Measurements from ENCODE around the gene AIG1. TPM values are rescaled to one million over a fixed set of nuclear protein-coding genes. Genes with fewer than 3 reads are reported as not detected.
A peak's percentile ranks its signal among the peaks of the same experiment; 100 is the strongest.

Gene AIG1
- polyA plus RNA-seq, 1 of the 3 experiments (the other 2 are of a cell fraction): 36.8 TPM

GRCh38 chr6:143222801-143223231 lies 162.1 kb downstream of the AIG1 start:
- Histone ChIP-seq H3K4me2 (no peak overlapping the region), H4K20me1 (ENCODE audit: insufficient read depth) (no peaks in the 10 kb centered on the region), H3K4me3 (ENCODE audit: low read depth in 2 of 2, low read length in 1 of 2) (no peak overlapping the region), H2AFZ (ENCODE audit: low read depth) (no peak overlapping the region), H3F3A (replicated peaks; ENCODE audit: insufficient read depth) (no peaks in the 10 kb centered on the region), H3K9me3 (no peaks in the 10 kb centered on the region), H3K36me3 (replicated peaks in 1 of 2; ENCODE audit: control insufficient read depth in 1 of 2, insufficient read depth in 2 of 2, low read length in 1 of 2) (no peaks in the 10 kb centered on the region), H3K4me1 (ENCODE audit: control insufficient read depth in 1 of 2, insufficient read depth in 2 of 2, low read depth in 1 of 2, low read length in 1 of 2) (peaks cover 0 to 18% of the 10 kb centered on the region in 2 experiments; a peak in 2 of 4 replicates), H3K9ac (no peak overlapping the region), H3K9me2 (no peaks in the 10 kb centered on the region), H3K27ac (ENCODE audit: low read depth in 2 of 2, low read length in 1 of 2) (peak overlapping the region in 1 of 2 experiments; percentile 85; a peak in 2 of 4 replicates), H3K79me2 (ENCODE audit: insufficient read depth) (no peaks in the 10 kb centered on the region), H3K27me3 (ENCODE audit: insufficient read depth) (no peaks in the 10 kb centered on the region)
- no peak for TF ChIP-seq MEF2A (IDR thresholded peaks at IDR 0.05; ENCODE audit: borderline replicate concordance, low read depth)
- TF ChIP-seq EP300 (IDR thresholded peaks at IDR 0.05; ENCODE audit: borderline replicate concordance in 1 of 2, low read depth in 1 of 2, low read length in 1 of 2): no peak
- TF ChIP-seq FOSL2 (IDR thresholded peaks at IDR 0.05; ENCODE audit: borderline replicate concordance, low read depth): no peak
- TF ChIP-seq CHD2 (IDR thresholded peaks at IDR 0.05; ENCODE audit: low read length, partially characterized antibody): no peak
- TF ChIP-seq RAD21 (IDR thresholded peaks at IDR 0.05; ENCODE audit: low read length): no peak
- TF ChIP-seq MAX (IDR thresholded peaks at IDR 0.05; ENCODE audit: low read depth): no peak
- TF ChIP-seq, protein P1, sequence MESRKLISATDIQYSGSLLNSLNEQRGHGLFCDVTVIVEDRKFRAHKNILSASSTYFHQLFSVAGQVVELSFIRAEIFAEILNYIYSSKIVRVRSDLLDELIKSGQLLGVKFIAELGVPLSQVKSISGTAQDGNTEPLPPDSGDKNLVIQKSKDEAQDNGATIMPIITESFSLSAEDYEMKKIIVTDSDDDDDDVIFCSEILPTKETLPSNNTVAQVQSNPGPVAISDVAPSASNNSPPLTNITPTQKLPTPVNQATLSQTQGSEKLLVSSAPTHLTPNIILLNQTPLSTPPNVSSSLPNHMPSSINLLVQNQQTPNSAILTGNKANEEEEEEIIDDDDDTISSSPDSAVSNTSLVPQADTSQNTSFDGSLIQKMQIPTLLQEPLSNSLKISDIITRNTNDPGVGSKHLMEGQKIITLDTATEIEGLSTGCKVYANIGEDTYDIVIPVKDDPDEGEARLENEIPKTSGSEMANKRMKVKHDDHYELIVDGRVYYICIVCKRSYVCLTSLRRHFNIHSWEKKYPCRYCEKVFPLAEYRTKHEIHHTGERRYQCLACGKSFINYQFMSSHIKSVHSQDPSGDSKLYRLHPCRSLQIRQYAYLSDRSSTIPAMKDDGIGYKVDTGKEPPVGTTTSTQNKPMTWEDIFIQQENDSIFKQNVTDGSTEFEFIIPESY (IDR thresholded peaks at IDR 0.05; ENCODE audit: borderline replicate concordance, low read depth): no peak
- TF ChIP-seq TCF12 (IDR thresholded peaks at IDR 0.05): no peak
- TF ChIP-seq GATA2 (CRISPR knock-in tag; IDR thresholded peaks at IDR 0.05): no peak
- no peak for TF ChIP-seq FOXJ3 (CRISPR knock-in tag; IDR thresholded peaks at IDR 0.05)
- no peak for TF ChIP-seq YY1 (IDR thresholded peaks at IDR 0.05; ENCODE audit: low read depth)
- TF ChIP-seq SIN3A (IDR thresholded peaks at IDR 0.05; ENCODE audit: borderline replicate concordance, low read depth, low read length): no peak
- TF ChIP-seq REST (IDR thresholded peaks at IDR 0.05; ENCODE audit: low read depth, low read length): no peak
- TF ChIP-seq SMC3 (IDR thresholded peaks at IDR 0.05; ENCODE audit: low read depth, low read length): no peak
- TF ChIP-seq JUND (IDR thresholded peaks at IDR 0.05): no peak
- DNase-seq: no peak
- 83% methylated on average over 2 of the region's 2 CpGs for WGBS (ENCODE audit: low lambda C conversion rate)
- CTCF ChIA-PET: interaction anchor here (0.6 to 1.8 kb wide), 2 partner anchors 17 to 94 kb away, joined by 3 to 6 read pairs; no protein-coding TSS in a partner anchor
- POLR2A ChIA-PET: no interaction called here
